Keratinocyte (primary cell): ENCODE data around the gene RHBDD1. TPM values are rescaled to one million over a fixed set of nuclear protein-coding genes. Genes with fewer than 3 reads are reported as not detected.

Experiments
- DNase-seq: peaks from one replicate; pipeline ENCODE4 v3.0.0-alpha.2; 2011; ENCODE audit warnings: low read depth, missing footprints, low spot score
- FAIRE-seq: peaks from 2 replicates; lab custom pipeline; 2011; peaks lifted over from hg19 to GRCh38; lab: Jason Lieb, UNC
- H2AFZ ChIP-seq: 2 replicates; pipeline ENCODE4 v1.6.0; 2012; ENCODE audit warnings: low read length, control low read depth, inconsistent platforms; ENCODE audit not compliant: control insufficient read depth
- H3K27ac ChIP-seq: 2 replicates; pipeline ENCODE4 v1.5.1; 2011; ENCODE audit warnings: low read length; ENCODE audit not compliant: control insufficient read depth, insufficient read depth
- H3K27me3 ChIP-seq: 3 replicates; pipeline ENCODE4 v1.6.0; 2011; ENCODE audit warnings: low read length; ENCODE audit not compliant: control insufficient read depth, insufficient read depth; ENCODE audit errors: extremely low read depth
- H3K36me3 ChIP-seq, 2 experiments: 2 replicates in 1 of 2; 3 replicates in 1 of 2; pipeline ENCODE4 v1.5.1; 2011; ENCODE audit warnings: low read length in 2 of 2, mild to moderate bottlenecking in 1 of 2; ENCODE audit not compliant: control insufficient read depth in 2 of 2, insufficient read depth in 2 of 2; ENCODE audit errors: extremely low read depth in 1 of 2
- H3K4me1 ChIP-seq: 3 replicates; pipeline ENCODE4 v1.5.1; 2011; ENCODE audit warnings: low read length; ENCODE audit not compliant: control insufficient read depth, insufficient read depth; ENCODE audit errors: extremely low read depth
- H3K4me2 ChIP-seq: 3 replicates; pipeline ENCODE4 v1.6.0; 2011; ENCODE audit warnings: low read depth, low read length; ENCODE audit not compliant: control insufficient read depth, insufficient read depth; ENCODE audit errors: extremely low read depth
- H3K4me3 ChIP-seq, 3 experiments: fragments of 200-600 bp in 1 of 3; sonication (generic) in 1 of 3; 2 replicates in 2 of 3; 3 replicates in 1 of 3; pipeline ENCODE4 v1.5.1; 2011 to 2016; ENCODE audit warnings: low read length in 3 of 3, mild to moderate bottlenecking in 3 of 3, control low read depth in 2 of 3, inconsistent platforms in 1 of 3, low read depth in 1 of 3, mixed read lengths in 1 of 3, mixed run types in 1 of 3, moderate library complexity in 1 of 3; ENCODE audit not compliant: control insufficient read depth in 2 of 3, insufficient read depth in 2 of 3; ENCODE audit errors: extremely low read depth in 1 of 3
- H3K79me2 ChIP-seq: 2 replicates; pipeline ENCODE4 v1.6.0; 2012; ENCODE audit warnings: low read length; ENCODE audit not compliant: control insufficient read depth, insufficient read depth
- H3K9ac ChIP-seq: 3 replicates; pipeline ENCODE4 v1.6.0; 2011; ENCODE audit warnings: low read length; ENCODE audit not compliant: control insufficient read depth, insufficient read depth; ENCODE audit errors: extremely low read depth
- H3K9me1 ChIP-seq: 3 replicates; pipeline ENCODE4 v1.6.0; 2011; ENCODE audit warnings: low read length; ENCODE audit not compliant: control insufficient read depth, insufficient read depth; ENCODE audit errors: extremely low read depth
- H3K9me3 ChIP-seq: 2 replicates; pipeline ENCODE4 v1.5.1; 2012; ENCODE audit warnings: low read depth, low read length; ENCODE audit not compliant: control insufficient read depth
- H4K20me1 ChIP-seq: 3 replicates; pipeline ENCODE4 v1.6.0; 2011; ENCODE audit warnings: low read length; ENCODE audit not compliant: control insufficient read depth, insufficient read depth; ENCODE audit errors: extremely low read depth
- EZH2 ChIP-seq: IDR thresholded peaks from one replicate; pipeline ENCODE4 v1.6.1; 2012; ENCODE audit warnings: inconsistent platforms, mild to moderate bottlenecking, low read length, moderate library complexity
- dilution Hi-C: fragments of 300-500 bp; cut with MboI; formaldehyde crosslinking; loops from one replicate; pipeline ENCODE4 v1.7.0; 2020; ENCODE audit warnings: low sequenced_read_pairs; ENCODE audit not compliant: extremely low pct_ligation_motif_present
- polyA plus RNA-seq, 5 experiments: library from polyadenylated mRNA; depleted of rRNA in 3 of 5; stranded (reverse) in 3 of 5; stranded (forward) in 1 of 5; unstranded in 1 of 5; fragments of >200 nt; gene quantifications; 1 replicate in 1 of 5; 2 replicates in 3 of 5; 3 replicates in 1 of 5; pipeline versions ENCODE4 v1.2.1 to v1.2.3, GENCODE V29; 2011 to 2012; ENCODE audit warnings: missing spikeins in 2 of 5, low read depth in 1 of 5, low replicate concordance in 1 of 5
- TF ChIP-seq, protein P1 (sequence below), 3 experiments: IDR thresholded peaks in 1 of 3; conservative IDR thresholded peaks in 1 of 3; optimal IDR thresholded peaks in 1 of 3; 2 replicates in 2 of 3; 3 replicates in 1 of 3; pipeline versions ENCODE3 to v1.5.1; 2011; ENCODE audit warnings: low read length in 3 of 3, mild to moderate bottlenecking in 3 of 3, moderate library complexity in 2 of 3, control low read depth in 1 of 3, inconsistent platforms in 1 of 3; ENCODE audit not compliant: insufficient read depth in 2 of 3; ENCODE audit errors: extremely low read depth in 1 of 3

RHBDD1 gene
- polyA plus RNA-seq, 1 donor (not counting 4 experiments of a cell fraction or from before 2014, with no cell fraction given): 27.8 TPM

DNA sequence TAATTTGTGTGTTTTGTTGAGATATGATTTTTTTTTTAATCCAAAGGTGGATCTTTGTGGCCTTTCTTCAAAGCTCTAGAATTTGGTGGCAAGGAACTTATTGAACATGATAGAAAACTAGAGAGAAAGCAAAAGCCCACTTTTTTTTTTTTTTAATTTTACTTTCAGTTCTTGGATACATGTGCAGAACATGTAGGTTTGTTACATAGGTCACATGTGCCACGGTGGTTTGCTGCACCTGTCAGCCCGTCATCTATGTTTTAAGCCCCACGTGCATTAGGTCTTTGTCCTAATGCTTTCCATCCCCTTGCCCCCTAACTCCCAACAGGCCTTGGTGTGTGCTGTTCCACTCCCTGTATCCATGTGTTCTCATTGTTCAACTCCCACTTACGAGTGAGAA, 135.9 kb downstream of the RHBDD1 start:
- no peak overlapping the region for H3K4me2 ChIP-seq
- no peaks in the 10 kb centered on the region for H3K27me3 ChIP-seq
- H3K9me3 ChIP-seq: no peaks in the 10 kb centered on the region
- H3K9me1 ChIP-seq: no peaks in the 10 kb centered on the region
- dilution Hi-C loops: no loop called here
- H3K36me3 ChIP-seq: no peaks in the 10 kb centered on the region
- FAIRE-seq: no peak
- TF ChIP-seq EZH2: no peak
- TF ChIP-seq, protein P1, sequence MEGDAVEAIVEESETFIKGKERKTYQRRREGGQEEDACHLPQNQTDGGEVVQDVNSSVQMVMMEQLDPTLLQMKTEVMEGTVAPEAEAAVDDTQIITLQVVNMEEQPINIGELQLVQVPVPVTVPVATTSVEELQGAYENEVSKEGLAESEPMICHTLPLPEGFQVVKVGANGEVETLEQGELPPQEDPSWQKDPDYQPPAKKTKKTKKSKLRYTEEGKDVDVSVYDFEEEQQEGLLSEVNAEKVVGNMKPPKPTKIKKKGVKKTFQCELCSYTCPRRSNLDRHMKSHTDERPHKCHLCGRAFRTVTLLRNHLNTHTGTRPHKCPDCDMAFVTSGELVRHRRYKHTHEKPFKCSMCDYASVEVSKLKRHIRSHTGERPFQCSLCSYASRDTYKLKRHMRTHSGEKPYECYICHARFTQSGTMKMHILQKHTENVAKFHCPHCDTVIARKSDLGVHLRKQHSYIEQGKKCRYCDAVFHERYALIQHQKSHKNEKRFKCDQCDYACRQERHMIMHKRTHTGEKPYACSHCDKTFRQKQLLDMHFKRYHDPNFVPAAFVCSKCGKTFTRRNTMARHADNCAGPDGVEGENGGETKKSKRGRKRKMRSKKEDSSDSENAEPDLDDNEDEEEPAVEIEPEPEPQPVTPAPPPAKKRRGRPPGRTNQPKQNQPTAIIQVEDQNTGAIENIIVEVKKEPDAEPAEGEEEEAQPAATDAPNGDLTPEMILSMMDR (optimal IDR thresholded peaks at IDR 0.05 in 1 of 3, IDR thresholded peaks at IDR 0.05 in 1 of 3, conservative IDR thresholded peaks at IDR 0.05 in 1 of 3; ENCODE audit: extremely low read depth in 1 of 3, insufficient read depth in 2 of 3, low read length in 3 of 3): no peak
- no peak overlapping the region for H3K27ac ChIP-seq
- H2AFZ ChIP-seq: no peak overlapping the region
- no peaks in the 10 kb centered on the region for H4K20me1 ChIP-seq
- H3K4me3 ChIP-seq: no peak overlapping the region
- H3K79me2 ChIP-seq: no peaks in the 10 kb centered on the region
- H3K4me1 ChIP-seq: no peaks in the 10 kb centered on the region
- no peak for DNase-seq
- no peak overlapping the region for H3K9ac ChIP-seq

DNA sequence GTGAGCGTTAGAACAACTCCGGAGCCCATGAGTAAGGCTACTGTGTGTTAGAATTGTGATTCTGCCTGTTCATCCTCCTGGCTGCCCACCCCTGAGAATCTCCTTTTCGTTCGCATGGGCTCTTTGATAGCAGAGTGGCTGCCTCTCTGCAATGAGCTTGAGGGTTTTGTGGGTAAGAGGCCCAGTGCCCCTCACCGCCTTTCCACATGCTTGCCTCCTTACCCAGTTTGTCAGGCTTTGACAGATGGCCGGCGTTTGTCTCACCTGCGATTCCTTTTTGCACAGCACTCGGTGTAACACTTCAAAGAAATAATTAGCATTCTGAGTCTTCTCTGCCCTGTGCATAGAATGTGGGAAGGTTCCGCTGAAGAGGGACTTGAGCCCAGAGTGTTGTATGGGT, 138.0 kb downstream of the RHBDD1 start:
- Histone ChIP-seq H2AFZ (no peak overlapping the region), H3K4me1 (peaks cover 15% of the 10 kb centered on the region), H3K79me2 (no peaks in the 10 kb centered on the region), H3K9me3 (no peaks in the 10 kb centered on the region), H3K27me3 (no peaks in the 10 kb centered on the region), H3K4me2 (no peak overlapping the region), H4K20me1 (no peaks in the 10 kb centered on the region), H3K9me1 (no peaks in the 10 kb centered on the region), H3K4me3 (no peak overlapping the region), H3K36me3 (no peaks in the 10 kb centered on the region), H3K27ac (no peak overlapping the region), H3K9ac (no peak overlapping the region)
- no peak for TF ChIP-seq EZH2
- dilution Hi-C loops: no loop called here
- no peak for FAIRE-seq
- no peak for DNase-seq

DNA sequence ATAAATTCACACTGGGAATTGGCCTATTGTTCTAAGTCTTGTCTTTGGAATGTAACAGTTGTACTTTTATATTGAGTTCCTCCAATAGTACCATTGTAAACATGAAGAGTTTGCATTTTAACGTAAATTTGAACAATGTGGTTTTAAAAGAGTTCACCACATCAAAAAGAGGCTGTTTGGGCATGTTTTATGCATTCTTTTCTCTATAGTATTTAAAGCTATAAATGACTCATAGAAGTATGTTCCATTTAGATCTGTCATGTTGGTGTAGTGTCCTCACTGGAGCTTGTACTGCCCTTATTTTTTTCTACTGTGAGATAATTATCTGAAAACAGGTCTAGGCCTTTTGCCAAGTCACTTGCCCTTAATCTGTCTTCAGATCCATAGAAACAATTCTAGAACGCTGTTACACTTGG, 141.9 kb downstream of the RHBDD1 start:
- Histone ChIP-seq H3K4me2 (peak overlapping the region; percentile 42), H3K79me2 (no peaks in the 10 kb centered on the region), H3K27ac (no peak overlapping the region), H3K36me3 (no peaks in the 10 kb centered on the region), H3K4me3 (no peak overlapping the region), H3K9me1 (no peaks in the 10 kb centered on the region), H3K9me3 (no peaks in the 10 kb centered on the region), H3K4me1 (peaks cover 15% of the 10 kb centered on the region), H3K9ac (no peak overlapping the region), H2AFZ (no peak overlapping the region), H3K27me3 (no peaks in the 10 kb centered on the region), H4K20me1 (no peaks in the 10 kb centered on the region)
- dilution Hi-C loops: no loop called here
- no peak for TF ChIP-seq EZH2
- TF ChIP-seq, protein P1 (optimal IDR thresholded peaks at IDR 0.05 in 1 of 3, IDR thresholded peaks at IDR 0.05 in 1 of 3, conservative IDR thresholded peaks at IDR 0.05 in 1 of 3; ENCODE audit: extremely low read depth in 1 of 3, insufficient read depth in 2 of 3, low read length in 3 of 3): no peak
- DNase-seq (peak; percentile 60), FAIRE-seq (peak; percentile 86)
